Measurements from ENCODE around the gene IRX5. TPM values are rescaled to one million over a fixed set of nuclear protein-coding genes. Genes with fewer than 3 reads are reported as not detected.

IRX5 gene
- total and polyA plus RNA-seq, 2 of the 8 experiments (the other 6 are each of a cell fraction or from before 2014, with no cell fraction given): 0.48 to 0.56 TPM

DNA sequence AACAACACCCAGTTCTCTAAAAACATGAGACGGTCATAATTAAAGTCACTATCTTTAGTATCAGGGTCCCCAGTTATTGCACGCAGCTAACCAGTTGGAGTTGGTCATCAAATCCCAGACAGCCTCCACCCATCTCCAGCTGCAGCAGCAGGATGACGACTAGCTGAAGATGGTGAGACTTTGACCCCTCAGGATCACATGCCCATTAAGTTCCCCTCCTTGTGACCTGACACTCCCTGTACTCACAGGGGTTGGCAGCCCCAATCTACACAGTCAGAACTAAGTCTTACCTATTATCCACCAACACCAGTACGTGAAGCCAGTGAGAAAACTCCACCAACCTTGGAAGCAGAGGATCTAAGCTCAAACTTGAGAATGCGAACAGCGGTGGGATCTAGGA lies 37.7 kb upstream of the IRX5 start (continued):
- TF ChIP-seq, protein P1, sequence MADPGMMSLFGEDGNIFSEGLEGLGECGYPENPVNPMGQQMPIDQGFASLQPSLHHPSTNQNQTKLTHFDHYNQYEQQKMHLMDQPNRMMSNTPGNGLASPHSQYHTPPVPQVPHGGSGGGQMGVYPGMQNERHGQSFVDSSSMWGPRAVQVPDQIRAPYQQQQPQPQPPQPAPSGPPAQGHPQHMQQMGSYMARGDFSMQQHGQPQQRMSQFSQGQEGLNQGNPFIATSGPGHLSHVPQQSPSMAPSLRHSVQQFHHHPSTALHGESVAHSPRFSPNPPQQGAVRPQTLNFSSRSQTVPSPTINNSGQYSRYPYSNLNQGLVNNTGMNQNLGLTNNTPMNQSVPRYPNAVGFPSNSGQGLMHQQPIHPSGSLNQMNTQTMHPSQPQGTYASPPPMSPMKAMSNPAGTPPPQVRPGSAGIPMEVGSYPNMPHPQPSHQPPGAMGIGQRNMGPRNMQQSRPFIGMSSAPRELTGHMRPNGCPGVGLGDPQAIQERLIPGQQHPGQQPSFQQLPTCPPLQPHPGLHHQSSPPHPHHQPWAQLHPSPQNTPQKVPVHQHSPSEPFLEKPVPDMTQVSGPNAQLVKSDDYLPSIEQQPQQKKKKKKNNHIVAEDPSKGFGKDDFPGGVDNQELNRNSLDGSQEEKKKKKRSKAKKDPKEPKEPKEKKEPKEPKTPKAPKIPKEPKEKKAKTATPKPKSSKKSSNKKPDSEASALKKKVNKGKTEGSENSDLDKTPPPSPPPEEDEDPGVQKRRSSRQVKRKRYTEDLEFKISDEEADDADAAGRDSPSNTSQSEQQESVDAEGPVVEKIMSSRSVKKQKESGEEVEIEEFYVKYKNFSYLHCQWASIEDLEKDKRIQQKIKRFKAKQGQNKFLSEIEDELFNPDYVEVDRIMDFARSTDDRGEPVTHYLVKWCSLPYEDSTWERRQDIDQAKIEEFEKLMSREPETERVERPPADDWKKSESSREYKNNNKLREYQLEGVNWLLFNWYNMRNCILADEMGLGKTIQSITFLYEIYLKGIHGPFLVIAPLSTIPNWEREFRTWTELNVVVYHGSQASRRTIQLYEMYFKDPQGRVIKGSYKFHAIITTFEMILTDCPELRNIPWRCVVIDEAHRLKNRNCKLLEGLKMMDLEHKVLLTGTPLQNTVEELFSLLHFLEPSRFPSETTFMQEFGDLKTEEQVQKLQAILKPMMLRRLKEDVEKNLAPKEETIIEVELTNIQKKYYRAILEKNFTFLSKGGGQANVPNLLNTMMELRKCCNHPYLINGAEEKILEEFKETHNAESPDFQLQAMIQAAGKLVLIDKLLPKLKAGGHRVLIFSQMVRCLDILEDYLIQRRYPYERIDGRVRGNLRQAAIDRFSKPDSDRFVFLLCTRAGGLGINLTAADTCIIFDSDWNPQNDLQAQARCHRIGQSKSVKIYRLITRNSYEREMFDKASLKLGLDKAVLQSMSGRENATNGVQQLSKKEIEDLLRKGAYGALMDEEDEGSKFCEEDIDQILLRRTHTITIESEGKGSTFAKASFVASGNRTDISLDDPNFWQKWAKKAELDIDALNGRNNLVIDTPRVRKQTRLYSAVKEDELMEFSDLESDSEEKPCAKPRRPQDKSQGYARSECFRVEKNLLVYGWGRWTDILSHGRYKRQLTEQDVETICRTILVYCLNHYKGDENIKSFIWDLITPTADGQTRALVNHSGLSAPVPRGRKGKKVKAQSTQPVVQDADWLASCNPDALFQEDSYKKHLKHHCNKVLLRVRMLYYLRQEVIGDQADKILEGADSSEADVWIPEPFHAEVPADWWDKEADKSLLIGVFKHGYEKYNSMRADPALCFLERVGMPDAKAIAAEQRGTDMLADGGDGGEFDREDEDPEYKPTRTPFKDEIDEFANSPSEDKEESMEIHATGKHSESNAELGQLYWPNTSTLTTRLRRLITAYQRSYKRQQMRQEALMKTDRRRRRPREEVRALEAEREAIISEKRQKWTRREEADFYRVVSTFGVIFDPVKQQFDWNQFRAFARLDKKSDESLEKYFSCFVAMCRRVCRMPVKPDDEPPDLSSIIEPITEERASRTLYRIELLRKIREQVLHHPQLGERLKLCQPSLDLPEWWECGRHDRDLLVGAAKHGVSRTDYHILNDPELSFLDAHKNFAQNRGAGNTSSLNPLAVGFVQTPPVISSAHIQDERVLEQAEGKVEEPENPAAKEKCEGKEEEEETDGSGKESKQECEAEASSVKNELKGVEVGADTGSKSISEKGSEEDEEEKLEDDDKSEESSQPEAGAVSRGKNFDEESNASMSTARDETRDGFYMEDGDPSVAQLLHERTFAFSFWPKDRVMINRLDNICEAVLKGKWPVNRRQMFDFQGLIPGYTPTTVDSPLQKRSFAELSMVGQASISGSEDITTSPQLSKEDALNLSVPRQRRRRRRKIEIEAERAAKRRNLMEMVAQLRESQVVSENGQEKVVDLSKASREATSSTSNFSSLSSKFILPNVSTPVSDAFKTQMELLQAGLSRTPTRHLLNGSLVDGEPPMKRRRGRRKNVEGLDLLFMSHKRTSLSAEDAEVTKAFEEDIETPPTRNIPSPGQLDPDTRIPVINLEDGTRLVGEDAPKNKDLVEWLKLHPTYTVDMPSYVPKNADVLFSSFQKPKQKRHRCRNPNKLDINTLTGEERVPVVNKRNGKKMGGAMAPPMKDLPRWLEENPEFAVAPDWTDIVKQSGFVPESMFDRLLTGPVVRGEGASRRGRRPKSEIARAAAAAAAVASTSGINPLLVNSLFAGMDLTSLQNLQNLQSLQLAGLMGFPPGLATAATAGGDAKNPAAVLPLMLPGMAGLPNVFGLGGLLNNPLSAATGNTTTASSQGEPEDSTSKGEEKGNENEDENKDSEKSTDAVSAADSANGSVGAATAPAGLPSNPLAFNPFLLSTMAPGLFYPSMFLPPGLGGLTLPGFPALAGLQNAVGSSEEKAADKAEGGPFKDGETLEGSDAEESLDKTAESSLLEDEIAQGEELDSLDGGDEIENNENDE (IDR thresholded peaks at IDR 0.05; ENCODE audit: insufficient replicate concordance, low read length): no peak

Measured in H1 (cell line).